Lung microvascular endothelial cell (primary cell): Measurements from ENCODE around the gene NIT1. TPM values are rescaled to one million over a fixed set of nuclear protein-coding genes. Genes with fewer than 3 reads are reported as not detected.
A peak's percentile ranks its signal among the peaks of the same experiment; 100 is the strongest.

ENCODE experiments used
- DNase-seq, 2 donors: peaks; one replicate each; pipeline versions ENCODE4 v3.0.0 to v3.0.0-alpha.2; 2010; ENCODE audit warnings: low read depth in 2 of 2
- total RNA-seq: library from RNA; depleted of rRNA; stranded (reverse); fragments of >200 nt; gene quantifications from 2 replicates; pipeline ENCODE4 v1.2.1, GENCODE V29; 2014

NIT1 gene
- total RNA-seq, 1 donor from 2014 or later: 13.1 TPM

GRCh38 chr1:161083748-161084596 is 33.9 kb upstream of the NIT1 start:
- DNase-seq: no peak

- no peak for DNase-seq
These were observed 33.3 kb upstream of the NIT1 start for GRCh38 chr1:161084597-161084988.

GRCh38 chr1:161085165-161085564 is 32.7 kb upstream of the NIT1 start:
- no peak for DNase-seq

- DNase-seq: no peak
These were observed 31.4 kb upstream of the NIT1 start for GRCh38 chr1:161086457-161086856.

GRCh38 chr1:161088587-161089110 is 29.3 kb upstream of the NIT1 start:
- DNase-seq: peak in 1 of 2 donors; percentile 48

- no peak for DNase-seq
These were observed 28.5 kb upstream of the NIT1 start, which contains the start of gene NECTIN4 for GRCh38 chr1:161089251-161089924. TSS of gene NECTIN4 (minus strand) at chr1:161089558. CDS start at chr1:161089296, 262 bp downstream.

- DNase-seq: no peak
These were observed 28.0 kb upstream of the NIT1 start for GRCh38 chr1:161089938-161090337.

- no peak for DNase-seq
These were observed 27.3 kb upstream of the NIT1 start for GRCh38 chr1:161090617-161091016.

GRCh38 chr1:161091093-161091492 is 26.8 kb upstream of the NIT1 start:
- DNase-seq: no peak

- no peak for DNase-seq
These were observed 26.0 kb upstream of the NIT1 start for GRCh38 chr1:161091796-161092507.

- peak in 1 of 2 donors; percentile 43 for DNase-seq
These were observed 25.3 kb upstream of the NIT1 start for GRCh38 chr1:161092621-161093028.

GRCh38 chr1:161094481-161094880 is 23.4 kb upstream of the NIT1 start:
- no peak for DNase-seq

- DNase-seq: no peak
These were observed 22.7 kb upstream of the NIT1 start for GRCh38 chr1:161095230-161095629.

- DNase-seq: no peak
These were observed 21.9 kb upstream of the NIT1 start for GRCh38 chr1:161096015-161096414.

- no peak for DNase-seq
These were observed 21.4 kb upstream of the NIT1 start for GRCh38 chr1:161096530-161096929.

GRCh38 chr1:161098210-161099068 is 19.5 kb upstream of the NIT1 start, which contains the start of gene KLHDC9:
TSS of gene KLHDC9 (plus strand) at chr1:161098361. CDS start at chr1:161098536, 175 bp downstream.
- DNase-seq: peak; percentile 80 to 82

GRCh38 chr1:161099090-161099802 is 18.7 kb upstream of the NIT1 start:
- no peak for DNase-seq

- no peak for DNase-seq
These were observed 17.3 kb upstream of the NIT1 start for GRCh38 chr1:161100556-161100955.

- DNase-seq: no peak
These were observed 11.5 kb upstream of the NIT1 start for GRCh38 chr1:161106431-161106830.

- DNase-seq: no peak
These were observed 6.8 kb upstream of the NIT1 start for GRCh38 chr1:161111117-161111516.
